Measurements from ENCODE around the gene CCDC171.

- TF ChIP-seq CTCF (IDR thresholded peaks at IDR 0.05; ENCODE audit: poor library complexity, severe bottlenecking) (no peak), MXI1 (conservative IDR thresholded peaks at IDR 0.05; ENCODE audit: poor library complexity, severe bottlenecking) (no peak)
Measured at GRCh38 chr9:15524845-15525455, 27.9 kb upstream of the CCDC171 start.
